ENCODE measurements around the gene CCDC172.

CCDC172 gene

GRCh38 chr10:116403740-116404250, 79.5 kb downstream of the CCDC172 start:
- Histone ChIP-seq H3K27me3 (ENCODE audit: insufficient read depth, poor library complexity, severe bottlenecking) (no peaks in the 10 kb centered on the region), H3K4me3 (replicated peaks; ENCODE audit: insufficient read depth, low read length) (no peak overlapping the region), H3K27ac (replicated peaks) (no peak overlapping the region)
- DNase-seq (ENCODE audit: low read depth in 1 of 2, low spot score in 1 of 2), result no peak
- TF ChIP-seq REST (IDR thresholded peaks at IDR 0.05; ENCODE audit: insufficient replicate concordance, low read depth) (no peak), SPI1 (IDR thresholded peaks at IDR 0.05; ENCODE audit: borderline replicate concordance, low read depth) (no peak)

GRCh38 chr10:116408719-116409118, 84.5 kb downstream of the CCDC172 start:
- H3K27ac ChIP-seq (replicated peaks), result no peak overlapping the region
- no peaks in the 10 kb centered on the region for H3K27me3 ChIP-seq (ENCODE audit: insufficient read depth, poor library complexity, severe bottlenecking)
- TF ChIP-seq POLR2AphosphoS5 (IDR thresholded peaks at IDR 0.05; ENCODE audit: low read depth) (no peak), SPI1 (IDR thresholded peaks at IDR 0.05; ENCODE audit: borderline replicate concordance, low read depth) (no peak), CTCF (IDR thresholded peaks at IDR 0.05; ENCODE audit: insufficient read depth, low read length) (no peak), REST (IDR thresholded peaks at IDR 0.05; ENCODE audit: insufficient replicate concordance, low read depth) (no peak), GABPA (IDR thresholded peaks at IDR 0.05; ENCODE audit: low read depth) (no peak)
- no peak for DNase-seq (ENCODE audit: low read depth in 1 of 2, low spot score in 1 of 2)
- no peak overlapping the region for H3K4me3 ChIP-seq (replicated peaks; ENCODE audit: insufficient read depth, low read length)

GRCh38 chr10:116410351-116410750, 86.1 kb downstream of the CCDC172 start:
- Histone ChIP-seq H3K27me3 (ENCODE audit: insufficient read depth, poor library complexity, severe bottlenecking) (no peaks in the 10 kb centered on the region), H3K4me3 (replicated peaks; ENCODE audit: insufficient read depth, low read length) (no peak overlapping the region), H3K27ac (replicated peaks) (no peak overlapping the region)
- TF ChIP-seq GABPA (IDR thresholded peaks at IDR 0.05; ENCODE audit: low read depth), result no peak
- TF ChIP-seq POLR2AphosphoS5 (IDR thresholded peaks at IDR 0.05; ENCODE audit: low read depth), result no peak
- TF ChIP-seq CTCF (IDR thresholded peaks at IDR 0.05; ENCODE audit: insufficient read depth, low read length), result no peak
- no peak for TF ChIP-seq SPI1 (IDR thresholded peaks at IDR 0.05; ENCODE audit: borderline replicate concordance, low read depth)
- no peak for TF ChIP-seq REST (IDR thresholded peaks at IDR 0.05; ENCODE audit: insufficient replicate concordance, low read depth)
- no peak for DNase-seq (ENCODE audit: low read depth in 1 of 2, low spot score in 1 of 2)
